Tibial nerve (tissue), 4 donors: Measurements from ENCODE around the gene CNOT8. TPM values are rescaled to one million over a fixed set of nuclear protein-coding genes. Genes with fewer than 3 reads are reported as not detected.
A peak's percentile ranks its signal among the peaks of the same experiment; 100 is the strongest.

Experiments used
- DNase-seq, 2 donors: peaks; one replicate each; pipeline ENCODE4 v3.0.0-alpha.2; 2019; ENCODE audit warnings: low spot score in 2 of 2
- H3K27ac ChIP-seq, 4 donors: fragments of 200-600 bp; sonication (generic) in 3 of 4; one replicate each; pipeline ENCODE4 v1.5.1; 2017 to 2019; ENCODE audit warnings: mild to moderate bottlenecking in 1 of 4
- H3K27me3 ChIP-seq, 2 donors: fragments of 200-600 bp; sonication (generic) in 1 of 2; one replicate each; pipeline versions ENCODE4 v1.5.1 to v1.6.0; 2017 to 2019
- H3K36me3 ChIP-seq, 3 donors: fragments of 200-600 bp; sonication (generic); one replicate each; pipeline ENCODE4 v1.5.1; 2018 to 2019
- H3K4me1 ChIP-seq, 4 donors: fragments of 200-600 bp; sonication (generic) in 3 of 4; one replicate each; pipeline ENCODE4 v1.5.1; 2017 to 2019
- H3K4me3 ChIP-seq, 4 donors: fragments of 200-600 bp; sonication (generic) in 3 of 4; one replicate each; pipeline ENCODE4 v1.5.1; 2017 to 2019; ENCODE audit warnings: mild to moderate bottlenecking in 1 of 4, moderate library complexity in 1 of 4
- H3K9me3 ChIP-seq, 4 donors: fragments of 200-600 bp; sonication (generic) in 3 of 4; one replicate each; pipeline ENCODE4 v1.5.1; 2017 to 2019
- CTCF ChIP-seq, 5 experiments: fragments of 200-600 bp in 3 of 5; fragments of 450-650 bp in 2 of 5; sonication (generic) in 3 of 5; IDR thresholded peaks; one replicate each; pipeline ENCODE4 v1.5.1; 2016 to 2019; ENCODE audit warnings: antibody characterized with exemption in 5 of 5, mild to moderate bottlenecking in 3 of 5, moderate library complexity in 2 of 5
- EP300 ChIP-seq, 2 donors: sonication (generic); formaldehyde crosslinking; IDR thresholded peaks; one replicate each; pipeline ENCODE4 v1.6.1; 2017; ENCODE audit warnings: antibody characterized with exemption in 2 of 2, mild to moderate bottlenecking in 1 of 2
- POLR2A ChIP-seq, 2 donors: fragments of 450-650 bp; IDR thresholded peaks; one replicate each; pipeline ENCODE4 v1.6.1; 2017; ENCODE audit warnings: antibody characterized with exemption in 2 of 2, mild to moderate bottlenecking in 2 of 2, moderate library complexity in 2 of 2
- WGBS, 2 donors: methylation state at CpG; one replicate each; pipeline ENCODE4 v1.1.5; 2018; 5-methylcytosine and 5-hydroxymethylcytosine counted together
- total RNA-seq, 4 donors: library from RNA; depleted of rRNA; stranded (reverse); fragments of >200 nt; gene quantifications; one replicate each; pipeline ENCODE4 v1.1.0, GENCODE V29; 2016

CNOT8 gene
- total RNA-seq, 4 donors from 2014 or later = 83.9 to 136 (median 102) TPM

GRCh38 chr5:154840435-154841272, 17.8 kb upstream of the CNOT8 start:
- peaks cover 0 to 52% (median 4%) of the 10 kb centered on the region in 4 donors for H3K4me1 ChIP-seq
- TF ChIP-seq CTCF (IDR thresholded peaks at IDR 0.05) = no peak
- TF ChIP-seq EP300 (IDR thresholded peaks at IDR 0.05) = no peak
- no peak for TF ChIP-seq POLR2A (IDR thresholded peaks at IDR 0.05)
- H3K9me3 ChIP-seq = no peaks in the 10 kb centered on the region
- no peak for DNase-seq
- H3K27ac ChIP-seq = peak overlapping the region in 1 of 4 donors; percentile 34
- H3K36me3 ChIP-seq = peaks cover 0 to 34% (median 0%) of the 10 kb centered on the region in 3 donors
- no peaks in the 10 kb centered on the region for H3K27me3 ChIP-seq
- WGBS, 2 donors = 79% methylated on average over 6 of the region's 6 CpGs
- H3K4me3 ChIP-seq = no peak overlapping the region

- peaks cover 0 to 52% (median 4%) of the 10 kb centered on the region in 4 donors for H3K4me1 ChIP-seq
- no peaks in the 10 kb centered on the region for H3K27me3 ChIP-seq
- no peak overlapping the region for H3K4me3 ChIP-seq
- H3K36me3 ChIP-seq = peaks cover 0 to 30% (median 0%) of the 10 kb centered on the region in 3 donors
- TF ChIP-seq POLR2A (IDR thresholded peaks at IDR 0.05) (no peak), CTCF (IDR thresholded peaks at IDR 0.05) (no peak), EP300 (IDR thresholded peaks at IDR 0.05) (no peak)
- no peak for DNase-seq
- H3K27ac ChIP-seq = peak overlapping the region in 1 of 4 donors; percentile 34
- H3K9me3 ChIP-seq = no peaks in the 10 kb centered on the region
Observed at GRCh38 chr5:154841273-154841661, 17.2 kb upstream of the CNOT8 start.

- Histone ChIP-seq H3K4me1 (peaks cover 0 to 57% (median 6%) of the 10 kb centered on the region in 4 donors), H3K27ac (peak overlapping the region in 1 of 4 donors; percentile 32), H3K36me3 (peaks cover 0 to 15% (median 0%) of the 10 kb centered on the region in 3 donors), H3K4me3 (no peak overlapping the region), H3K27me3 (no peaks in the 10 kb centered on the region), H3K9me3 (no peaks in the 10 kb centered on the region)
- TF ChIP-seq EP300 (IDR thresholded peaks at IDR 0.05) (no peak), CTCF (IDR thresholded peaks at IDR 0.05) (no peak)
- DNase-seq = no peak
- 81 to 86% methylated on average over 6 of the region's 6 CpGs for WGBS, 2 donors
Observed at GRCh38 chr5:154842689-154843530, 15.5 kb upstream of the CNOT8 start.

- H3K27me3 ChIP-seq = no peaks in the 10 kb centered on the region
- 76 to 79% methylated on average over 5 of the region's 5 CpGs for WGBS, 2 donors
- no peak for TF ChIP-seq EP300 (IDR thresholded peaks at IDR 0.05)
- no peak for TF ChIP-seq CTCF (IDR thresholded peaks at IDR 0.05)
- no peak for TF ChIP-seq POLR2A (IDR thresholded peaks at IDR 0.05)
- H3K9me3 ChIP-seq = no peaks in the 10 kb centered on the region
- DNase-seq = no peak
- peak overlapping the region in 1 of 4 donors; percentile 12 for H3K27ac ChIP-seq
- H3K4me3 ChIP-seq = no peak overlapping the region
- H3K36me3 ChIP-seq = peaks cover 0 to 13% (median 0%) of the 10 kb centered on the region in 3 donors
- H3K4me1 ChIP-seq = peaks cover 0 to 76% (median 13%) of the 10 kb centered on the region in 4 donors
Observed at GRCh38 chr5:154844809-154845208, 13.6 kb upstream of the CNOT8 start.
